ENCODE measurements around the gene CCDC171.

DNA sequence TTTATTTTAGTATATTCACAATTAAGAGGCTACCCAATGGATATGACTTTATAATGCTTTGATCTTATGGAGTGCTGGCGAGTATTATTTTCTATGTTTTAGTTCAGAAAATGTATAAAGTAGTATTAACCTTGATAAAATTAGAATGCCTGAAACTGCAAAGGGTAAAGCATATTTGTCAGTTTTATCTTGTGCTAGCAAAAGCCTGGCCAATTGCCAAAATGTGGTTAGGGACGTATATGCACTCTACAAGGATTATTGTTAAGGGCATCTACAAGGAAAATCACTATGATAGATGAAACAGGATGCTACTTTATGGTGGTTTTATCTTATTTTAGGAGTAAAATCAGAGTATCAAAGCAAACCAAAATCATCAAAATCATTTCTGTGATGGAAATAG is 281.7 kb downstream of the CCDC171 start:
- TF ChIP-seq, protein P1, sequence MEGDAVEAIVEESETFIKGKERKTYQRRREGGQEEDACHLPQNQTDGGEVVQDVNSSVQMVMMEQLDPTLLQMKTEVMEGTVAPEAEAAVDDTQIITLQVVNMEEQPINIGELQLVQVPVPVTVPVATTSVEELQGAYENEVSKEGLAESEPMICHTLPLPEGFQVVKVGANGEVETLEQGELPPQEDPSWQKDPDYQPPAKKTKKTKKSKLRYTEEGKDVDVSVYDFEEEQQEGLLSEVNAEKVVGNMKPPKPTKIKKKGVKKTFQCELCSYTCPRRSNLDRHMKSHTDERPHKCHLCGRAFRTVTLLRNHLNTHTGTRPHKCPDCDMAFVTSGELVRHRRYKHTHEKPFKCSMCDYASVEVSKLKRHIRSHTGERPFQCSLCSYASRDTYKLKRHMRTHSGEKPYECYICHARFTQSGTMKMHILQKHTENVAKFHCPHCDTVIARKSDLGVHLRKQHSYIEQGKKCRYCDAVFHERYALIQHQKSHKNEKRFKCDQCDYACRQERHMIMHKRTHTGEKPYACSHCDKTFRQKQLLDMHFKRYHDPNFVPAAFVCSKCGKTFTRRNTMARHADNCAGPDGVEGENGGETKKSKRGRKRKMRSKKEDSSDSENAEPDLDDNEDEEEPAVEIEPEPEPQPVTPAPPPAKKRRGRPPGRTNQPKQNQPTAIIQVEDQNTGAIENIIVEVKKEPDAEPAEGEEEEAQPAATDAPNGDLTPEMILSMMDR (conservative IDR thresholded peaks at IDR 0.05; ENCODE audit: low read depth in 2 of 2) = no peak
- TF ChIP-seq EZH2phosphoT487 (IDR thresholded peaks at IDR 0.05; ENCODE audit: unreplicated experiment) (no peak), POLR2AphosphoS5 (IDR thresholded peaks at IDR 0.05; ENCODE audit: low read depth) (no peak), CREB1 (CRISPR knock-in tag; IDR thresholded peaks at IDR 0.05; ENCODE audit: low read depth) (no peak), EZH2 (IDR thresholded peaks at IDR 0.05; ENCODE audit: low read depth, unreplicated experiment) (no peak), ZNF114 (CRISPR knock-in tag; IDR thresholded peaks at IDR 0.05) (no peak), STAT1 (IDR thresholded peaks at IDR 0.05; ENCODE audit: unreplicated experiment) (no peak), JUNB (IDR thresholded peaks at IDR 0.05; ENCODE audit: unreplicated experiment) (no peak)
- TF ChIP-seq, protein P2, sequence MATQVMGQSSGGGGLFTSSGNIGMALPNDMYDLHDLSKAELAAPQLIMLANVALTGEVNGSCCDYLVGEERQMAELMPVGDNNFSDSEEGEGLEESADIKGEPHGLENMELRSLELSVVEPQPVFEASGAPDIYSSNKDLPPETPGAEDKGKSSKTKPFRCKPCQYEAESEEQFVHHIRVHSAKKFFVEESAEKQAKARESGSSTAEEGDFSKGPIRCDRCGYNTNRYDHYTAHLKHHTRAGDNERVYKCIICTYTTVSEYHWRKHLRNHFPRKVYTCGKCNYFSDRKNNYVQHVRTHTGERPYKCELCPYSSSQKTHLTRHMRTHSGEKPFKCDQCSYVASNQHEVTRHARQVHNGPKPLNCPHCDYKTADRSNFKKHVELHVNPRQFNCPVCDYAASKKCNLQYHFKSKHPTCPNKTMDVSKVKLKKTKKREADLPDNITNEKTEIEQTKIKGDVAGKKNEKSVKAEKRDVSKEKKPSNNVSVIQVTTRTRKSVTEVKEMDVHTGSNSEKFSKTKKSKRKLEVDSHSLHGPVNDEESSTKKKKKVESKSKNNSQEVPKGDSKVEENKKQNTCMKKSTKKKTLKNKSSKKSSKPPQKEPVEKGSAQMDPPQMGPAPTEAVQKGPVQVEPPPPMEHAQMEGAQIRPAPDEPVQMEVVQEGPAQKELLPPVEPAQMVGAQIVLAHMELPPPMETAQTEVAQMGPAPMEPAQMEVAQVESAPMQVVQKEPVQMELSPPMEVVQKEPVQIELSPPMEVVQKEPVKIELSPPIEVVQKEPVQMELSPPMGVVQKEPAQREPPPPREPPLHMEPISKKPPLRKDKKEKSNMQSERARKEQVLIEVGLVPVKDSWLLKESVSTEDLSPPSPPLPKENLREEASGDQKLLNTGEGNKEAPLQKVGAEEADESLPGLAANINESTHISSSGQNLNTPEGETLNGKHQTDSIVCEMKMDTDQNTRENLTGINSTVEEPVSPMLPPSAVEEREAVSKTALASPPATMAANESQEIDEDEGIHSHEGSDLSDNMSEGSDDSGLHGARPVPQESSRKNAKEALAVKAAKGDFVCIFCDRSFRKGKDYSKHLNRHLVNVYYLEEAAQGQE (IDR thresholded peaks at IDR 0.05; ENCODE audit: unreplicated experiment) = no peak
- TF ChIP-seq, protein P3, sequence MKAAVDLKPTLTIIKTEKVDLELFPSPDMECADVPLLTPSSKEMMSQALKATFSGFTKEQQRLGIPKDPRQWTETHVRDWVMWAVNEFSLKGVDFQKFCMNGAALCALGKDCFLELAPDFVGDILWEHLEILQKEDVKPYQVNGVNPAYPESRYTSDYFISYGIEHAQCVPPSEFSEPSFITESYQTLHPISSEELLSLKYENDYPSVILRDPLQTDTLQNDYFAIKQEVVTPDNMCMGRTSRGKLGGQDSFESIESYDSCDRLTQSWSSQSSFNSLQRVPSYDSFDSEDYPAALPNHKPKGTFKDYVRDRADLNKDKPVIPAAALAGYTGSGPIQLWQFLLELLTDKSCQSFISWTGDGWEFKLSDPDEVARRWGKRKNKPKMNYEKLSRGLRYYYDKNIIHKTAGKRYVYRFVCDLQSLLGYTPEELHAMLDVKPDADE (IDR thresholded peaks at IDR 0.05) = no peak

Measured in GM23338 (cell line).